ENCODE data around the gene NHERF2.

Gene NHERF2

GRCh38 chr16:2026461-2027023, at the start of gene NHERF2:
TSS of gene NHERF2 (plus strand) at chr16:2026902. CDS start at chr16:2027006, 104 bp downstream.
- no peak for DNase-seq

- no peak for DNase-seq
Measured at GRCh38 chr16:1976951-1977874, 49.5 kb upstream of the NHERF2 start.

DNA sequence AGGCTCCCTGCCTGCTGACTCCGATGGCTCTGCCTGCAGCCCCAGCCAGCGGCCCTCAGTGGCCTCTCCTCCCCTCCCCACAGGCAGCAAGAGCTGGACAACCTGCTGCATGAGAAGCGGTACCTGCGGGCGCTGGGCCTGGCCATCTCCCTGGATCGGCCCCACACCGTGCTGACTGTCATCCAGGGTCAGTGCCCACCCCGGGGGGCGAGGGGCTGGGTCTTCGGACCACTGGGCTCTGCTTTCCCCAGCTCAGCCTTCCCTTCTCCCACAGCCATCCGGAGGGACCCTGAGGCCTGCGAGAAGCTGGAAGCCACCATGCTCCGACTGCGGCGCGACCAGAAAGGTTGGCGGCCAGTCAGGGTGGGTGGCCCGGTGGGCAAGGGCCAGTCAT, 48.8 kb upstream of the NHERF2 start:
- DNase-seq, result no peak

- no peak for DNase-seq
Measured at GRCh38 chr16:1978476-1979120, 48.1 kb upstream of the NHERF2 start.

GRCh38 chr16:1979271-1980029, 47.3 kb upstream of the NHERF2 start:
- DNase-seq, result no peak

DNA sequence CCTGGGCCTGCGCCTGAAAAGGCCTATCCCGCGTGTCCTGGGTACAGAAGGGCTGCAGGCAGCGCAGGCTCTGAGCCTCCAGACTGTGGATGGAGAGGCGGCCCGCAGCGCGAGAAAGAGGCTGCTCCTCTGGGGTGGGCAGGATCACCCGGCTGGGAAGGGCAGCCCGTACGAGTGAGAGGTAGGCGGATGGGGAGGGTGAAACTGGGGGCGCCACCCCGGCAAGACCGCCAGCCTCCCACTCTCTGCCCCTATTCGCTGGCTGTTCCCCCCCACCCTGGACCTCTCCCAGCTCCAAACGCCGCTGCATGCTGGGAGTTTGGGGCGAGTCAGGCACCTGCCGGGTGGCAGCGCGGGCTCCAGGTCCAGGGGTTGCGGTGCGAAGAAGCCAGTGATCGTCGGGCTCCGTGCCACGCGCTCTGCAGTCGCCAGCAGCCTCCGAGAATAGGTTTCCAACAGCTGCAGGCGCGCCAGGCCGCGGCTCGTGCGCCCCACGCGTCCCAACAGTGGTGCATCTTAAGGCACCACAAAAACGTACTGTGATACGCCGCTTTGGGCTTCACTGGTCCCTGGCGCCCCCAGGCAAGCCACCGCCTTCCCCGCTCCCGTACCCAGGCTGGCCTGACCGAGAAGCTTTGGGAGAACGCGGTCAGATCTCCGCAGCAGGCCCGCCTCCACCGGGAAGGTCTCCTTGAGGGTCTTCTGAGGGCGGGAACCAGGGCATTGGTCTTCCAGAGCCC, 46.5 kb upstream of the NHERF2 start:
- DNase-seq, result no peak

DNA sequence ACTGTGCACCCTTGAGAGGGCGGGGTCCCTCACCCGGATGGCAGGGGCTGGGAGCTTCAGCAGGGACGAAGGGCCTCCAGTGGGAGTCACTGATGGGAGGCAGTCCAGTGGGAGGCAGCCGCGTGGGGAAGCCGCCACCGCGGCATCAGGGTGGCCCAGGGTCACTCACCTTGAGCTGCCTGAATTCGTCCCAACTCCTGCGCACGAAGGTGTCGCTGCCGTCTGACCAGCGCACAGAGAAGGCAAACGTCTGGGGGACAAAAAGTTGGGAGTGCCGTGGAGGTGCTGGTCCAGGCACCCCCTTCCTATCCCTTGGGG, 46.0 kb upstream of the NHERF2 start:
- no peak for DNase-seq

DNA sequence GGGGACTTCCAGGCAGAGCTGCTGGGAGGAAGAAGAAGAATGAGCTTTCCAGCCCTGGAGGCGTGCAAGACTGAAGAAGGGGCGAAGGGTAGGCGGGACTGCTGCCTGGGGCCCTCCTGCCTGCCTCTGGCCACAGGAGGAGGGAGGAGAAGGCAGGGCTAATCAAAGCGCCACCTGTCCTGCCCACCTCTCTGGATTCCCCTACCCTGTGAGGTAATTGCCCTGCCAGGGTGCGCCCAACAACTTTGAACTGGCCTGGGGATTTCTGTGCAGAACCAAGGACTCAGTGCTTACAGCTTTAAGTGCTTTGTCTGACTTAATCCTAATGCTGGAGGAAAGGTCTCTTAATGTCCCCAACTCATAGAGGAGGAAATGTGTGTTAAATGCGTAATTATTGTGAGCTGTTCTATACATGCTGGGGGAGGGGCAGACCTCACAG, 45.3 kb upstream of the NHERF2 start, which contains the start of gene NOXO1:
Gene NOXO1 (minus strand): TSS at position 72 of the 439 bp plus-strand sequence. CDS start 290 bp downstream, outside the sequence.
- no peak for DNase-seq

- no peak for DNase-seq
Measured at GRCh38 chr16:1982013-1982433, 44.7 kb upstream of the NHERF2 start.

- no peak for DNase-seq
Measured at GRCh38 chr16:1982991-1983543, 43.6 kb upstream of the NHERF2 start.

- peak; percentile 76 for DNase-seq
Measured at GRCh38 chr16:1983544-1984346, 43.0 kb upstream of the NHERF2 start, which contains the start of gene GFER. TSS of gene GFER (plus strand) at chr16:1984193. CDS start at chr16:1984219, 26 bp downstream.

DNA sequence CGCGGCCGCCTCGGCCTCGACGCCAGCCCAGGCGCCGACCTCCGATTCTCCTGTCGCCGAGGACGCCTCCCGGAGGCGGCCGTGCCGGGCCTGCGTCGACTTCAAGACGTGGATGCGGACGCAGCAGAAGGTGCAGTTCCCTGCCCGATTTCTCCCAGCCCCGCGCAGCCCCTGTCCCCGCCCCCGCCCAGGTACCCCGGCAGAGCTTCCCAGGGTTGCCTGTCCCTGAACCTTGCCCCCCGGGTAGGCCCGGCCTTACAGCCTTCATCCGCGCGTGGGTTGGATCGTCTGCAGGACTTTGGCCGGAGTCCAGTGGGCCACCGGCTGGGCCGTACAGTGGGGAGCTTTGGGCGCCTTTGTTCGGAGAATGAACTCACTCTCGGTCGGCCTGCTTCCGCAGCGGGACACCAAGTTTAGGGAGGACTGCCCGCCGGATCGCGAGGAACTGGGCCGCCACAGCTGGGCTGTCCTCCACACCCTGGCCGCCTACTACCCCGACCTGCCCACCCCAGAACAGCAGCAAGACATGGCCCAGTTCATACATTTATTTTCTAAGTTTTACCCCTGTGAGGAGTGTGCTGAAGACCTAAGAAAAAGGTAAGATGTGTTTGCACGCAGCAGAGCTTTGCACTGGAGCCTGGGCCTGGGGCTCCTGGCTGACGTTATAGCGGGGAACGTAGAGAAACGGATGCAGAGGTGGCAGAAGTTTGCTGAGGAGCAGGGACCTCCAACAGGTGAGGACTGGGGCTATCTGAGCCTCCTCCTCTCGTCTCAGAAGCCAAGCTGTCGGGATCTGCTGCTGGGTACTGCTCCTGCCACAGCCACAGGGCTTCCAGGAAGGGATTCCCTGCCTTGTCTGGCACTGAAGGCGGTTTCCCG, 42.1 kb upstream of the NHERF2 start:
- no peak for DNase-seq

DNA sequence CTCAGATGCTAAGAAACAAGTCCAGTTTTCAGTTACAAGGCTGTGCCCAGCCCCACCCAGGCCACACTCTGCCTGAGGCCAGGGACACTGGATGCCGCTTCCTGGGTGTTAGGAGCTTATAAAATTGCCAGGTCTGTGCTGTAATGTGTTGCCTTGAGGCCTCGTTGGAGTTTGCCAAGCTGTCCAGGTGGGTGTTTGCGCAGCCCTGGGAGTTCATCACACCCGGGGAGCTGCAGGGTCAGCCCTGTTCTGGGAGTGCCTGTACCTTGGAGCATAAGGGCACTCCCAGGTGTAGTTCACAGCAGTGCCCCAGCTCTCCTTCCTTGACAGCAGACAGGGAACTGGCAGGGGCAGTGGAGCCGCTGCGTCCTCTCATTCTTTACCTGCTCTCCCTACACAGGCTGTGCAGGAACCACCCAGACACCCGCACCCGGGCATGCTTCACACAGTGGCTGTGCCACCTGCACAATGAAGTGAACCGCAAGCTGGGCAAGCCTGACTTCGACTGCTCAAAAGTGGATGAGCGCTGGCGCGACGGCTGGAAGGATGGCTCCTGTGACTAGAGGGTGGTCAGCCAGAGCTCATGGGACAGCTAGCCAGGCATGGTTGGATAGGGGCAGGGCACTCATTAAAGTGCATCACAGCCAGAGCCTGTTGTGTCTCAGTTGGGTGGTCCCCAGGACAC, 41.1 kb upstream of the NHERF2 start:
- no peak for DNase-seq

DNA sequence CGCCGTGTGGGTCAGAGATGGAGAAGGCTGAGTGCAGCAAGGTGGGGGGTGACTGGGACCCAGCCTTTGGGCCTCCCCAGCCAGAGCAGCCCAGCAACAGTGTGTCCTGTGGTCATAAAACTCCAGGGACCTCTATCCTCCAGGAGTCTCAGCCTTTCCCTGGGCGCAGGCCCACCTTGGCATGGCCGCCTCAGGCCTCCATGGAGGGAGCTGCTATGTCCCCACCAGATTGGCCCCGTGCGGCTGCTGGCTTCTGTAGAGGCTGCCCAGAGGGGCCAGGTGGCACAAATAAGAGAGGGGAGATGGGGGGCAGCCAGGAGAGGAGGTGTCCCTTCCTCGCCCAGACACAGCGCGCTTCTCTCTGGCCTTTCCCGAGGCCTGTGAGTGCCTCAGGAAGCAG, 39.5 kb upstream of the NHERF2 start:
- no peak for DNase-seq

DNA sequence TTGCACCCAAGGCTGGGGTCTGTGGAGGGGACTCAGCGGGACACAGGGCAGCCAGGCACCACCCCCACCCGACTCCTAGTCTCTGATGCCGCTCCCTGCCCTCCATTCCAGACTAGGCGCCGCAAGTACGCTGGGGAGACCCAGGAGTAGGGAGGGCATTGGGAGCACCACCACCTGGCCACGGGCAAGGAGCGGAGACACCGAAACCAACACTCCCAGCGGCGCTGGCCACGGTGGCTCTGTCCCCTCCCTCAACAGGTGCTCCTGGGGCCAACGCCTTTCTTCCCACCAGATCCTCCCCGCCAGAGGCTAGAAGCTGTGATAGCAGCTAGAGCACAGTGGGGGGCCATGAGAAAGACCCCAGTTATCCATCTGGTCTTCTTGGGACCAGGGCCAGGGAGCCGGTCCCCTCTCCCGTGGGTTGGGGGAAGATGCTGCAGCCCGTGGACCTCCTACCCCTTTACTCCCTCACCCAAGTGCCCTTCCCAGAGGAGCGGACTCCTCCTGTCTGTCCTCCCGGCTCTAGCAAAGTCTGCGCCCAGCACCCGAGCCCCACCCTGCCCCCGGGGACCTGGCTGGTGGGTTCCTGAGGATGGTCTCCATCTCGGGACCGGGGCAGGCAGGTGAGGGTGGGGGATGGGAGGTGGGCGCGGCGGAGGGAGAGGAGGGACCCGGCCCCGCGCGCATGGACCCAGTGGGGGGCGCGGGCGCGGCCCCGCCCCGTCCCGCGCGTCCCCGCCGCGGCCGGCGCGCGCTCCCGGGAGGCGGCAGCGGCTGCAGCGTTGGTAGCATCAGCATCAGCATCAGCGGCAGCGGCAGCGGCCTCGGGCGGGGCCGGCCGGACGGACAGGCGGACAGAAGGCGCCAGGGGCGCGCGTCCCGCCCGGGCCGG, 37.2 kb upstream of the NHERF2 start, which contains the start of gene SYNGR3:
Gene SYNGR3 (plus strand): TSS at position 762 of the 892 bp plus-strand sequence. CDS start 133 bp downstream, outside the sequence.
- DNase-seq, result no peak

- no peak for DNase-seq
Measured at GRCh38 chr16:1990101-1990350, 36.7 kb upstream of the NHERF2 start.

GRCh38 chr16:1990351-1991134, 36.2 kb upstream of the NHERF2 start:
- DNase-seq, result no peak

Data from GOT3 (cell line).